Ectodermal cell (in vitro differentiated cells): ENCODE measurements around the gene CPA5.

Experiments used
- H3K27ac ChIP-seq: 2 replicates; pipeline ENCODE4 v1.7.0; 2013; ENCODE audit warnings: mild to moderate bottlenecking, low read depth, low read length; ENCODE audit not compliant: insufficient read depth, poor library complexity, severe bottlenecking
- H3K27me3 ChIP-seq: 2 replicates; pipeline ENCODE4 v1.7.0; 2013; ENCODE audit warnings: mild to moderate bottlenecking, low read length; ENCODE audit not compliant: insufficient read depth, control insufficient read depth, poor library complexity, severe bottlenecking
- H3K36me3 ChIP-seq: one replicate; pipeline ENCODE4 v1.7.0; 2013; ENCODE audit warnings: low read length; ENCODE audit not compliant: control insufficient read depth, insufficient read depth
- H3K4me1 ChIP-seq: one replicate; pipeline ENCODE4 v1.7.0; 2013; ENCODE audit warnings: low read length; ENCODE audit not compliant: control insufficient read depth, insufficient read depth
- H3K4me3 ChIP-seq: 2 replicates; pipeline ENCODE4 v1.7.0; 2013; ENCODE audit warnings: low read depth, low read length, control low read depth; ENCODE audit not compliant: insufficient read depth
- H3K9me3 ChIP-seq: 2 replicates; pipeline ENCODE4 v1.7.0; 2013; ENCODE audit warnings: mild to moderate bottlenecking, low read length, moderate library complexity; ENCODE audit not compliant: control insufficient read depth
- WGBS, 2 experiments: methylation state at CpG; one replicate each; pipeline ENCODE4 v1.1.7; 2013; ENCODE audit warnings: missing lambda C conversion rate in 2 of 2; 5-methylcytosine and 5-hydroxymethylcytosine counted together

CPA5 gene

DNA sequence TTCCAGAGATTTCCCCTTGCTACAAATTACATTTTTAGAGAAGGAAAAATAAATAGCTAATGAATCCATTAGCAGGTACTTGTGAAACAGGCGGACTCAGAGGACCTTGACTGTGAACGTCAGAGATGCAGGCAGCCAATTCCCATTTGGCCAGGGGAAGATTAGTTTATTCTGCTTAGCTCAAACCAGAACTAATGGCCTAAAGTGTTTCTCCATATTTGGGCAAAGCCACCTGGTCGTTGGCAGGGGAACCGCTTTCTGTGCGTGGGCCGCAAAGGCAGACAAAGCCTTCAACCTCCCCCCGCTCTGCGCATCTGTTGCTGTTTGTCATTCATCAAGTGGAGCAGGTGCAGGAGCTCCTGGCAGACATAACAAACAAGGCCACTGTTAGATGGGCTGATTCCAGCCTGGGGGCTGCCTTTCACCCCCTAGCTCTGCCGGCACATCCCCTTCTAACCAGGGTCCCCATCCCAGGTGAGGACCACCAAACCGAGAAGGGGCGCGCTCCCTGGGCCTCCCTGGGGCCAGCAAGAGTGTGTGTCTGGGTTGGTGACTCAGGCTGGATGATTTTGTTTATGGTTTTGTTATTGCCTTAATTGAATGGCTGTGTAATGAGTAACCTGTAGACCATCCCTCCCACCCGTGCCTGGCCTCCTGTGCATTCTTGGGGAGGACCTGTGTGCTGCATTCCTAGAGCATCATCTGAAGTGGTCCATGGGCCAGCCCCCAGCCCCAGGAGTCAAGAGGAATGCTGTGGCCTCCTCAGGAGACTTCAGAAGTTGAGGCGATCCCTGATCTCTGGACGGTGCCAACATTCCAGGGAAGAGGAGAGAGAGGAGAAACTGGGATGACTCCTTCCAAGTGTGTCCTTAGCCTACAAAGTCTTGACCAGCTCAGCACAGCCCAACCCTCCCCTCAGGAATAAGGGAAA lies 21.2 kb downstream of the CPA5 start:
- WGBS, 2 experiments = 78 to 81% methylated on average over 15 of the region's 15 CpGs
- H3K4me3 ChIP-seq = no peak overlapping the region
- no peaks in the 10 kb centered on the region for H3K27me3 ChIP-seq
- H3K4me1 ChIP-seq = peaks cover 19% of the 10 kb centered on the region
- H3K27ac ChIP-seq = no peak overlapping the region
- no peaks in the 10 kb centered on the region for H3K9me3 ChIP-seq
- no peaks in the 10 kb centered on the region for H3K36me3 ChIP-seq

DNA sequence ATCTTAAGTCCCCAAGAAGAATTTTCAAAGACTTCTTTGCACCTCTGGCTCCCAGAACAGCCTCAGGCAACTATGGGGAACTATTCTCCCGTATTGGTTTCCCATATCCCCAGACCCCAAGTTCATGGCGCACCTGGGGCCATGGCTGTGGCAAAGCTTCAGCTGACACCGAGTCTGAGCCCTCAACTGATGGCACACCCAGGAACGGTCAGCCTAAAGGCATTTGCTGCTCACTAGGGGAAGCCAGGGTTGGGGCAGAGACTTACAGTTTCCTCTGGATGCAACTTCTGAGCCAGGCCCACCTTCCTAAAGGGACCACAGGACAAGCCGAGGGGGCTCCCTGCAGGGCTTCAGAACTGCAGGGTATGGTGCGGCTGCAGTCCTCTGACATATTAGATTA lies 21.9 kb downstream of the CPA5 start:
- WGBS, 2 experiments = 94% methylated on average over 6 of the region's 6 CpGs
- Histone ChIP-seq H3K36me3 (no peaks in the 10 kb centered on the region), H3K27ac (no peak overlapping the region), H3K4me3 (no peak overlapping the region), H3K4me1 (peaks cover 19% of the 10 kb centered on the region), H3K27me3 (no peaks in the 10 kb centered on the region), H3K9me3 (no peaks in the 10 kb centered on the region)

DNA sequence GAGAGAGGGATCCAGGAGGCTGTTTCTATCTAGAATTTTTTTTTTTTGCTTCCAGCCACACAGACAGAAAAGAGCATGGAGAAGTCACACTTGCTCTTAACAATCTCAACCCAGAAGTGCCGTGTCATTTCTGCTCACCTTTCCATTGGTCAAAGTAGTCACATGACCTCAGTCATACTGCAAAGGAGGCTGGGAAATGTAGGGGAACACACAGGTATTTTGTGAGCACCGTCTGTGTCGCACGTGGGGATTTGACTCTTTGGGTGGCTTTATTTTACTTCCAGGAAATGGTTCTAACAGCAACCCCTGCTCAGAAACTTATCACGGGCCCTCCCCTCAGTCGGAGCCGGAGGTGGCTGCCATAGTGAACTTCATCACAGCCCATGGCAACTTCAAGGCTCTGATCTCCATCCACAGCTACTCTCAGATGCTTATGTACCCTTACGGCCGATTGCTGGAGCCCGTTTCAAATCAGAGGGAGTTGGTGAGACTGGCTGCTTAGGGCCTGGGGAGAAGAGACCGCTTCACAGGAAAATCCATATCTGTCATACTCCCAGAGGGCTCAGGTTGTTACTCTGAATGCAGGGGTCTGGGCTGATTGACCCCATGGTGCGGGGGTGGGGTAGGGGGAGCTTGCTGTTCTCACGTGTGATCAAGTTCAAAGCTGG lies 22.6 kb downstream of the CPA5 start:
- Histone ChIP-seq H3K36me3 (no peaks in the 10 kb centered on the region), H3K4me3 (no peak overlapping the region), H3K27me3 (no peaks in the 10 kb centered on the region), H3K4me1 (peaks cover 19% of the 10 kb centered on the region), H3K27ac (no peak overlapping the region), H3K9me3 (no peaks in the 10 kb centered on the region)
- 95 to 97% methylated on average over 13 of the region's 13 CpGs for WGBS, 2 experiments

DNA sequence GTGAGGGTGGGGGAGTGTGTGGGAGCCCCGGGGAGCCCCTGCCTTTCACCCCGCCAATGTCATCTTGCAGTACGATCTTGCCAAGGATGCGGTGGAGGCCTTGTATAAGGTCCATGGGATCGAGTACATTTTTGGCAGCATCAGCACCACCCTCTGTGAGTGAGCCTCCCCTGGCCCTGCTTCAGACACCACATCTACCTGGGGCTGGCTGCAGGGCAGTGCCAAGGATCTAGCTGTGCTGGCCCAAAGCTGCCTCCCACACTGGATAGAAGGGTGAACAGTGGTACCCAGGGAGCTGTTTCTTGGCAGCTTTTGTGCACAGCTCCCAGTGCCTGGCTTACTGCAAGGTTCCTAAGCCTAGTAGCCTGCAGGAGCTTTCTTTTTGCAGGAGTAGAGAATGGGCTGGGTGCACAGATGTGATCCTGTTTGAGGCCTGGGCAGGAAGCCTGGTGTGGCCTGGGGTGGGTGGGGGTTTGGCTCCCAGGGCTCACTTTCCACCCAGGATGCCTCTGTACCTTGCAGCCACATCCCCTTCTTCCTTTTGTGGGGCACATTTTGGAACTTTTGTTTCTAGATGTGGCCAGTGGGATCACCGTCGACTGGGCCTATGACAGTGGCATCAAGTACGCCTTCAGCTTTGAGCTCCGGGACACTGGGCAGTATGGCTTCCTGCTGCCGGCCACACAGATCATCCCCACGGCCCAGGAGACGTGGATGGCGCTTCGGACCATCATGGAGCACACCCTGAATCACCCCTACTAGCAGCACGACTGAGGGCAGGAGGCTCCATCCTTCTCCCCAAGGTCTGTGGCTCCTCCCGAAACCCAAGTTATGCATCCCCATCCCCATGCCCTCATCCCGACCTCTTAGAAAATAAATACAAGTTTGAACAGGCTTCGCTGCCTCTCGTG lies 23.5 kb downstream of the CPA5 start:
- no peaks in the 10 kb centered on the region for H3K27me3 ChIP-seq
- no peak overlapping the region for H3K27ac ChIP-seq
- H3K4me3 ChIP-seq = no peak overlapping the region
- 95% methylated on average over 19 of the region's 19 CpGs for WGBS, 2 experiments
- H3K9me3 ChIP-seq = no peaks in the 10 kb centered on the region
- peaks cover 26% of the 10 kb centered on the region for H3K4me1 ChIP-seq
- H3K36me3 ChIP-seq = no peaks in the 10 kb centered on the region

DNA sequence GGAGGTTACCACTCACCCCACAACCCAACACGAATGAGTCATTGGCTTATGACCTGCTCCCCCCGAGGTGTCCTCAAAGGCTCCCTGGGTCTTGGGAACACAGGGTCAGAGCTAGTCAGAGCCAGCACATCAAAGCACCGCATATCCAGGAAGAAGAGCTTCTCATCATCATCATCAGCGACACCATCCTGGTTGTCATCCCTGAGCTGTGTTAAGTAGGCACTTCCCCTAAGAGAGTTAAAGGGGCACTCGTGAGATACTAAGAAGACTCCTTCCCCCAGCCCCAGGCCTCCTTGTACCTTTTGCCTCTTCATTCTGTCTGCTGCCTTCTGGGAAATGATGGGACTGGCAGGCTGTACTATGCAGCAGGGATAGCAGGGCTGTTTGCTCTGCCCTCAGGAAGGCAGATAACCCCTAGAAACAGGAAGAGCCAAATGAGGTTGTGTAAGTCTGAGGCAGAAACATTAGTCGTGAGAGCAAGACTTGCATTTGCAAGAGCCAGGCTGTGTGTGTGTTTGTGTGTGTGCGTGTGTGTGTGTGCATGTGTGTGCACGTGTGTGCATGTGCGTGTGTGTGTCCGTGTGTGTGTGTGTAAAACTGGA lies 24.6 kb downstream of the CPA5 start:
- H3K4me3 ChIP-seq = no peak overlapping the region
- no peaks in the 10 kb centered on the region for H3K9me3 ChIP-seq
- H3K27me3 ChIP-seq = no peaks in the 10 kb centered on the region
- 80 to 83% methylated on average over 10 of the region's 10 CpGs for WGBS, 2 experiments
- H3K36me3 ChIP-seq = no peaks in the 10 kb centered on the region
- peaks cover 35% of the 10 kb centered on the region for H3K4me1 ChIP-seq
- no peak overlapping the region for H3K27ac ChIP-seq

DNA sequence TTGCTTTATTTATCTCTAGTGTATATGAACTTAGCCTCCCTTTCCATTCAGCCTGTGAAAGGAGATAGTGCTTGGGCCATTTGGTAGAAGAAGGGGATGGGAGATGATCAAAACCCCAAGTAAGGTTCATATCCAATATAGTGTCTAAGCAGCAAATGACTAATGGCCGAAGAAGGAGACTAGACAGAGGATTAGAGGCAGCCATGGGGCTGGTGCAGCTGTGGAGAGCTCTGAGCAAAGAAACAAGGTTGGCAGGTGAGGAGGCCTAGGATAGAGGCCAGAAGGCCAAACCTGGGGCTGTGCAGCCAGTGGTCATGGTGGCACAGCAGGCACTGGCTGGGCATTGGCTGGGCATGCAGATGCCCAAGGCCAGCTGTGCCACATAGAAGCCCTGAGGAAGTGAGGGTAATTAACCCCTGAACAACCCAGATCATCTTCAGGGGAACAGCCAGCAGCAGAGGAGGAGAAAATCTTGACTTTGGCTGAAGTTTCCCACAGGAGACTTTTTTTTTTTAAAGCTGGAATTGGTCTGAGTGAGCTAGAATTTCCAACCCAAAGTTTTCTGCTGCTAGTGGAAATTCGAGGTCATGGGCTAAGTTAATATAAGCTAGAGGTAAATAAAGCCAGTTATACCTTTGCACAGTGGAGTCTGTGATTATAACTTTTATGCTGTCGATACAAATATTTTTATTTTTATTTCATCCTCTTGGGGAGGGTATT lies 25.4 kb downstream of the CPA5 start:
- Histone ChIP-seq H3K27ac (no peak overlapping the region), H3K4me1 (peaks cover 36% of the 10 kb centered on the region), H3K9me3 (no peaks in the 10 kb centered on the region), H3K36me3 (no peaks in the 10 kb centered on the region), H3K27me3 (no peaks in the 10 kb centered on the region), H3K4me3 (no peak overlapping the region)
- whole genome bisulfite sequencing, 2 experiments = 53 to 74% methylated on average over 2 to 3 of the region's 3 CpGs

DNA sequence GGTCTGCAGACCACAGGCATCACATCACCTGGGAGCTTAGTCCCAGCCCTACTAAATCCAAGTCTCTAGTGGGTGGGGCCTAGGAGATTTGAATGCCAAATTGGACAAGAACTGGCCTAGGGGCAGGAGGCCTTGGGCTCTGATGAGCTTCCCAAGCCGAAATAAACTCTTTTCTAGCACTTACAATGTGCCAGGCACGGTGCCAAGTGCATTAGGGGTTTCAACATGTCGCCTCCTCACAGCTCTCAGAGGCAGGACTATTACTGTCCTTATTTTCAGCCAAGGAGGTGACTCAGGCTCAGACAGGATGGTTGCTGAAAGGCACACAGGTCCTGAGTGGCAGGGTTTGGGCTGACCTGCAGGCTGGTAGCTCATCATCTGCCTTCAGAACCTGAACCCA lies 26.4 kb downstream of the CPA5 start:
- no peaks in the 10 kb centered on the region for H3K9me3 ChIP-seq
- WGBS, 2 experiments = 94 to 98% methylated on average over 3 of the region's 3 CpGs
- H3K27ac ChIP-seq = no peak overlapping the region
- H3K36me3 ChIP-seq = no peaks in the 10 kb centered on the region
- peaks cover 25% of the 10 kb centered on the region for H3K4me1 ChIP-seq
- H3K4me3 ChIP-seq = no peak overlapping the region
- no peaks in the 10 kb centered on the region for H3K27me3 ChIP-seq

DNA sequence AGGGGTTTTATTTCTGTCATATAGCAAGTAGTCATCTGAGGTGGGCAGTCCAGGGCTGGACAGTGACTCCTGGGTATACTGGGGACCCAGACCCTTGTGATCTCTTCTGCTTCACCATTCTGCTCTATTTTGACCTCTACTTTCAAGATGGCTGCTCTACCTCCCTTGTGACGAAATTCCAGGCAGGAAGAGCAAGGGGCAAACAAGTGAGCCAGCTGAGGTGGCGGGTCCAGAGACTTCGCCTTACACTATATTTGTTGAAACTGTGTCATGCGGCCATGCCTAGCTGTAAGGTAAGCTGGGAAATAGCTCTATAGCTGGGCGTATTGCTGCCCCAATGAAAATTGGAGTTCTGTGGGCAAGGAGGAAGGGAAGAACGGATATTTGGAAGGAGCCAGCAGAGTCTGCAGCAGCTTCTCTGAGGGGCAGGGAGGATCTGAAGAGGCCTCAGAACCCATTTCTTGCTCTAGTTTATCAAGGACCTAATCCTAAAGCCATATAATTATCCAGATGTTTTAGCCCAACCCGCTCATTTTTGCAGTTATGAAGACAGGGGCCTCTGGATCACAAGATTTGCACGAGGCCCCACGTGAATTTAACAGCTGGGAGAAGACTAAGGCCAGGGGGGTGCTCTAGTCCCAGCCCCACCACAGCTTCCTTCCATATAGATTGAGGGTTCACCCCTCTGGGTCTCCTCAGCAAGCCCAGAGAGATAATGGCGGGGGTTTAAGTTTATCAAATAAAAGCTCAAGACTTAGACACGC lies 28.0 kb downstream of the CPA5 start:
- Histone ChIP-seq H3K9me3 (no peaks in the 10 kb centered on the region), H3K4me1 (peaks cover 18% of the 10 kb centered on the region), H3K27me3 (no peaks in the 10 kb centered on the region), H3K27ac (no peak overlapping the region), H3K4me3 (no peak overlapping the region), H3K36me3 (no peaks in the 10 kb centered on the region)
- WGBS, 2 experiments = 92 to 93% methylated on average over 11 of the region's 11 CpGs

DNA sequence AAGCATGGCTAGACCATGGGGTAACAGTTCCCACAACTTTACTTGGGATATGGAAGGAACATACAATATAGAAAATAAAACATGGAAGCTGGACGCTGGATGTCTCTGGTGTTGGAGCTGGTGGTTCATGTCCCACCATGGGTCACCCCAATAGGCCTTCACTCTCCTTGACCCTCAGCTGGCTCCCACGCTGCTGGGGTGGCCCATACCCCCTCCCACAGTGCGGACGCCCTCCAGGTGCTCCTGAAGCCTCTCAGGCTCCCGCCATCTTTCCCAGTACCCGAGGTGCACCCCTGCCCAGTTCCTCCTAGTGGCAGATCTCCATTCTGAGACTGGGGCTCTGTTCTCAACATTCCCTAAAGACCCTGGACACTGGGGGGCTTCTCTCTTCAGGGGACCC lies 29.9 kb downstream of the CPA5 start:
- WGBS, 2 experiments = 93 to 95% methylated on average over 6 of the region's 6 CpGs
- H3K4me1 ChIP-seq = peaks cover 18% of the 10 kb centered on the region
- H3K36me3 ChIP-seq = no peaks in the 10 kb centered on the region
- no peaks in the 10 kb centered on the region for H3K9me3 ChIP-seq
- H3K27me3 ChIP-seq = no peaks in the 10 kb centered on the region
- no peak overlapping the region for H3K4me3 ChIP-seq
- no peak overlapping the region for H3K27ac ChIP-seq
